NCI-H1092 treated with DMSO at 0.1 percent for 48 hours (cell line): ENCODE measurements around the gene LYPD4.
A peak's percentile ranks its signal among the peaks of the same experiment; 100 is the strongest.
"Not testable (repeated sequence)": the region's sequence is repeated elsewhere in the genome, so short reads cannot be mapped to it uniquely, and the experiment has no call there.

Experiments
- DNase-seq: peaks from one replicate; lab custom pipeline; 2025; lab: John Stamatoyannopoulos, UW

Gene LYPD4

GRCh38 chr19:41799444-41800000 lies 45.0 kb downstream of the LYPD4 start:
- DNase-seq = peak; percentile 62

DNA sequence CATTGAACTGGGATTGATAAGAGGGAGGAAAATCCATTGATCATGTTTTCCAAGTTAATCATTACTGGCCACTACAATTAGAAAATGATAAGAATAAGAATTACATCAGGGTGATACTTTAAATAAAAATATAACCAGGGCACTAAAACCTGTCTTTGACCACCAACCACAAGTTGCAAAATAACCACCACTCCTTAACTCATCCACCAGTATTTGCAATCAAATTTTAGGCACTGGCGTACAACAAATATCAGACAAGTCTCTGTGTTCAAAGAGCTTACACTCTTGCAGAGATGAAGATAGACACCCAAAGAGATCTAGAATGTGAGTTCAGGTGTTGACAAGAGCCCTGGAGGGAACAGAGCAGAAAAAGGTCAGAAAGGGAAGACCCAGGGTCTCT lies 47.6 kb downstream of the LYPD4 start:
- DNase-seq = no peak

- DNase-seq = no peak
These were observed 48.1 kb downstream of the LYPD4 start, which contains the start of gene CEACAM3 for GRCh38 chr19:41796362-41796761. CEACAM3 (plus strand) TSS chr19:41796587; CDS start chr19:41796678, 91 bp downstream.

GRCh38 chr19:41795031-41795461 lies 49.4 kb downstream of the LYPD4 start:
- DNase-seq = peak; percentile 71

DNA sequence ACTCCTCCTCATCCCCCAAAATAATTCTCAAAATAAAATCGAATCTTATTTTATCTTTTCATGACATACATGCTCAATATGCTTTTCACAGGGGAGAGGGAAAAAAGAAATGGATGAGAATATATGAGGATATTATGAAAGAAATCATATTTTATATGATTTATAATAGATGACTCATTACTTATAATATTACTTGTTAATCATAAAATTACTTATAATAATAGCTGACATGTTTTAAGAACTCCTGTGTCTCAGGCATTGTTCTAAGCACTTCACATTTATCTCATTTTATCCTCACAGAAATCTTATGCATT lies 51.1 kb downstream of the LYPD4 start:
- no peak for DNase-seq

GRCh38 chr19:41792513-41793413 lies 51.7 kb downstream of the LYPD4 start:
- peak; percentile 13 for DNase-seq

GRCh38 chr19:41789053-41789452 lies 55.4 kb downstream of the LYPD4 start:
- DNase-seq = peak; percentile 94

- not testable (repeated sequence) for DNase-seq
These were observed 56.0 kb downstream of the LYPD4 start for GRCh38 chr19:41788518-41788917.
